Body of pancreas (tissue), 4 donors: ENCODE data around the gene ECPAS. TPM values are rescaled to one million over a fixed set of nuclear protein-coding genes. Genes with fewer than 3 reads are reported as not detected.
"Not testable (repeated sequence)": the region's sequence is repeated elsewhere in the genome, so short reads cannot be mapped to it uniquely, and the experiment has no call there.

Experiments
- ATAC-seq: fragments of 150-250 bp; one replicate; pipeline ENCODE4 v1.9.1; 2016
- DNase-seq, 4 donors: peaks; one replicate each; pipeline ENCODE4 v3.0.0-alpha.2; 2019
- H3K27ac ChIP-seq, 4 donors: fragments of 200-600 bp; sonication (generic); 1 replicate in 3 of 4; 2 replicates in 1 of 4; pipeline versions ENCODE4 v1.5.1 to v1.6.1; 2016 to 2019; ENCODE audit warnings: mild to moderate bottlenecking in 1 of 4, mixed read lengths in 1 of 4, moderate library complexity in 1 of 4
- H3K27me3 ChIP-seq, 2 donors: fragments of 200-600 bp; sonication (generic); one replicate each; pipeline ENCODE4 v1.6.0; 2016; ENCODE audit warnings: mild to moderate bottlenecking in 1 of 2
- H3K36me3 ChIP-seq, 2 donors: fragments of 200-600 bp; sonication (generic); replicated peaks in 1 of 2; 2 replicates each; pipeline ENCODE4 v1.5.1; 2016; ENCODE audit warnings: low read depth in 2 of 2; ENCODE audit not compliant: insufficient read depth in 1 of 2
- H3K4me1 ChIP-seq: fragments of 200-600 bp; sonication (generic); one replicate; pipeline ENCODE4 v1.6.0; 2016
- H3K4me3 ChIP-seq, 2 donors: fragments of 200-600 bp; sonication (generic); 1 replicate in 1 of 2; 2 replicates in 1 of 2; pipeline ENCODE4 v1.5.1; 2016 to 2019
- H3K9me3 ChIP-seq, 3 donors: fragments of 200-600 bp; sonication (generic); 1 replicate in 2 of 3; 2 replicates in 1 of 3; pipeline ENCODE4 v1.5.1; 2016
- POLR2A ChIP-seq, 3 donors: fragments of 450-650 bp; IDR thresholded peaks; one replicate each; pipeline ENCODE4 v1.6.1; 2016; ENCODE audit warnings: antibody characterized with exemption in 3 of 3, mild to moderate bottlenecking in 2 of 3
- WGBS, 2 donors: methylation state at CpG; one replicate each; pipeline ENCODE4 v1.1.5; 2017; 5-methylcytosine and 5-hydroxymethylcytosine counted together
- intact Hi-C: fragments of 100-400 bp; cut with DNase I; formaldehyde crosslinking; loops from one replicate; pipeline ENCODE4 v1.15.1; 2023
- total RNA-seq, 2 donors: library from RNA; depleted of rRNA; stranded (reverse); fragments of >200 nt; gene quantifications; one replicate each; pipeline ENCODE4 v1.1.0, GENCODE V29; 2016
- TF ChIP-seq, protein P1 (sequence below), 7 experiments: fragments of 450-650 bp in 4 of 7; fragments of 200-600 bp in 3 of 7; sonication (generic) in 3 of 7; IDR thresholded peaks; one replicate each; pipeline ENCODE4 v1.5.1; 2016 to 2019; ENCODE audit warnings: antibody characterized with exemption in 7 of 7

The ECPAS gene
- total RNA-seq, 2 donors from 2014 or later: 35.3 to 57.6 TPM

- DNase-seq (no peak), ATAC-seq (no peak)
- no peak overlapping the region for H3K27ac ChIP-seq
- intact Hi-C loops: no loop called here
- no peaks in the 10 kb centered on the region for H3K27me3 ChIP-seq
- H3K9me3 ChIP-seq: no peaks in the 10 kb centered on the region
- no peaks in the 10 kb centered on the region for H3K36me3 ChIP-seq
- TF ChIP-seq, protein P1, sequence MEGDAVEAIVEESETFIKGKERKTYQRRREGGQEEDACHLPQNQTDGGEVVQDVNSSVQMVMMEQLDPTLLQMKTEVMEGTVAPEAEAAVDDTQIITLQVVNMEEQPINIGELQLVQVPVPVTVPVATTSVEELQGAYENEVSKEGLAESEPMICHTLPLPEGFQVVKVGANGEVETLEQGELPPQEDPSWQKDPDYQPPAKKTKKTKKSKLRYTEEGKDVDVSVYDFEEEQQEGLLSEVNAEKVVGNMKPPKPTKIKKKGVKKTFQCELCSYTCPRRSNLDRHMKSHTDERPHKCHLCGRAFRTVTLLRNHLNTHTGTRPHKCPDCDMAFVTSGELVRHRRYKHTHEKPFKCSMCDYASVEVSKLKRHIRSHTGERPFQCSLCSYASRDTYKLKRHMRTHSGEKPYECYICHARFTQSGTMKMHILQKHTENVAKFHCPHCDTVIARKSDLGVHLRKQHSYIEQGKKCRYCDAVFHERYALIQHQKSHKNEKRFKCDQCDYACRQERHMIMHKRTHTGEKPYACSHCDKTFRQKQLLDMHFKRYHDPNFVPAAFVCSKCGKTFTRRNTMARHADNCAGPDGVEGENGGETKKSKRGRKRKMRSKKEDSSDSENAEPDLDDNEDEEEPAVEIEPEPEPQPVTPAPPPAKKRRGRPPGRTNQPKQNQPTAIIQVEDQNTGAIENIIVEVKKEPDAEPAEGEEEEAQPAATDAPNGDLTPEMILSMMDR (IDR thresholded peaks at IDR 0.05): no peak
- TF ChIP-seq POLR2A (IDR thresholded peaks at IDR 0.05): no peak
- 10 to 20% methylated on average over 2 of the region's 2 CpGs for WGBS, 2 donors
- peaks cover 31% of the 10 kb centered on the region for H3K4me1 ChIP-seq
- no peak overlapping the region for H3K4me3 ChIP-seq
Observed at GRCh38 chr9:111450124-111450523, 34.1 kb downstream of the ECPAS start.

DNA sequence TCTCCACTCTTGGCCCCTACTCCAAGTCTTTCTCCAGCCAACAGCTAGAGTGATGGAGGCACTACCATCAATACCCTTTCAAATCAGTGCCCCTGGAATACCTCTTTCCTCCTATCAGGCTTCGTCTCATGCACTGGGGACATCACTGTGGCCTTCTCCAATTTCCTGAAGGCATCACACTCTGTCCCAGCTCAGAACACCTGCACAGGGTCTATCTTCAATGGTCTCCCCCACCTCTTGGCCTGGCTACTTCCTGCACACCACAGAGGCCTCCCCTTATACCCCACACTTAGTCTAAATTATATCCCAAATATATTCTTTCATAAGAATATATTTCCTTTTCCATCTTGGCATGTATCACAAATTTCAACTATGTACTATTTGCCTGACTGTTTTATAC, 34.5 kb downstream of the ECPAS start:
- no peaks in the 10 kb centered on the region for H3K36me3 ChIP-seq
- intact Hi-C loops: no loop called here

DNA sequence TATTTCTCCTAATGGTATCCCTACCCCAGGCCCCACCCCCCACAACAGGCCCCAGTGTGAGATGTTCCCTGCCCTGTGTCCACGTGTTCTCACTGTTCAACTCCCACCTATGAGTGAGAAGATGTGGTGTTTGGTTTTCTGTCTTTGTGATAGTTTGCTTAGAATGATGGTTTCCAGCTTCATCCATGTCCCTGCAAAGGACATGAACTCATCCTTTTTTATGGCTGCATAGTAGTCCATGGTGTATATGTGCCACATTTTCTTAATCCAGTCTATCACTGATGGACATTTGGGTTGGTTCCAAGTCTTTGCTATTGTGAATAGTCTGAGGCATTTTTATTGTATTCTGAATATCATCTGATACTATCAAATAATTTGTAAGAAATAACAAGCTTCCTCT, 38.4 kb downstream of the ECPAS start:
- H3K9me3 ChIP-seq, H3K4me3 ChIP-seq, ATAC-seq, intact Hi-C loops, H3K27me3 ChIP-seq, H3K27ac ChIP-seq, DNase-seq, H3K36me3 ChIP-seq: not testable (repeated sequence)
- WGBS, 2 donors: 100% methylated on average over 1 of the region's 1 CpG
- peaks cover 13% of the 10 kb centered on the region for H3K4me1 ChIP-seq

More for the DNA sequence above, 34.5 kb downstream of the ECPAS start:
- DNase-seq (no peak), ATAC-seq (no peak)
- Histone ChIP-seq H3K4me1 (peaks cover 31% of the 10 kb centered on the region), H3K4me3 (no peak overlapping the region), H3K9me3 (no peaks in the 10 kb centered on the region), H3K27me3 (no peaks in the 10 kb centered on the region), H3K27ac (no peak overlapping the region)
- WGBS, 2 donors: 89 to 91% methylated on average over 1 of the region's 1 CpG
- no peak for TF ChIP-seq POLR2A (IDR thresholded peaks at IDR 0.05)
- TF ChIP-seq, protein P1 (IDR thresholded peaks at IDR 0.05): no peak

GRCh38 chr9:111443454-111443853, 40.7 kb downstream of the ECPAS start:
- intact Hi-C loops: no loop called here
- H3K36me3 ChIP-seq: peaks cover 0 to 5% of the 10 kb centered on the region in 2 donors
- no peaks in the 10 kb centered on the region for H3K4me1 ChIP-seq
- DNase-seq (no peak), ATAC-seq (no peak)
- no peaks in the 10 kb centered on the region for H3K9me3 ChIP-seq
- 51 to 52% methylated on average over 4 of the region's 4 CpGs for WGBS, 2 donors
- peak overlapping the region in 1 of 4 donors; percentile 3 for H3K27ac ChIP-seq
- H3K27me3 ChIP-seq: no peaks in the 10 kb centered on the region
- TF ChIP-seq, protein P1 (IDR thresholded peaks at IDR 0.05): no peak
- TF ChIP-seq POLR2A (IDR thresholded peaks at IDR 0.05): no peak
- H3K4me3 ChIP-seq: no peak overlapping the region

DNA sequence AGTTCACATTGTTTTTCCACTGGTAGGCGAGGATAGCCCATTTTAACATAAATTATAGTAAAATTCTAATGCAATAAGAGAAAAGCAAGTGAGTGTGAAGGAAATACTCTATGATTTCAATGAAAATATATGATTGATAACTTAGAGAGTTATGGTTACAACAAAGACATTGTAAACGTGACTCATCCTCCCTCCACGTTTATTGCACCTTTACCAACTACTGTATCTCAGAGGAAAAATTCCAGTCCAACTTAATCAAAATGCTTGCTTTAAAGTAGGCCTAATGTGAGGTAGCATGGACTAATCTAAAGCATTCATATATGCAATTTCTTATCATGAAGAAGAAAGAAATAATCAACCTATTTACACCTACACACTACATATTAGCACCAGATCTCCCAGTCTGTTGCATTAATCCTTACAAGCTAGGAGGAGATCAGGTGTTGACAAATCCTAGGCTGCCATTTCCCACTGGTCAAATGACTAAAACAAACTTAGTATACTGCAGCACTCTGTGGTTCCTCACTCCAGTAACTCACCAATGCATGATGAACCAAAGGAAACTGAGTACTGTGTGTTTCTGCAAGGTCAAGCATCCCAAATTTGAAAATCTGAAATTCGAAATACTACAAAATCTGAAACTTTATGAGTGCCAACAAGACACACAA, 41.7 kb downstream of the ECPAS start:
- WGBS, 2 donors: 86 to 89% methylated on average over 4 of the region's 4 CpGs
- DNase-seq (no peak), ATAC-seq (no peak)
- no peaks in the 10 kb centered on the region for H3K27me3 ChIP-seq
- no peak for TF ChIP-seq POLR2A (IDR thresholded peaks at IDR 0.05)
- TF ChIP-seq, protein P1 (IDR thresholded peaks at IDR 0.05): no peak
- no peaks in the 10 kb centered on the region for H3K4me1 ChIP-seq
- H3K36me3 ChIP-seq: peaks cover 0 to 5% of the 10 kb centered on the region in 2 donors
- intact Hi-C loops: no loop called here
- no peaks in the 10 kb centered on the region for H3K9me3 ChIP-seq
- no peak overlapping the region for H3K4me3 ChIP-seq
- H3K27ac ChIP-seq: peak overlapping the region in 1 of 4 donors; percentile 3
